Left colon (tissue), 2 donors: Measurements from ENCODE around the gene ZNF219. TPM values are rescaled to one million over a fixed set of nuclear protein-coding genes. Genes with fewer than 3 reads are reported as not detected.

ENCODE experiments used
- ATAC-seq: fragments of 200-7000 bp; cut with Tn5 transposase; one replicate; pipeline ENCODE4 v1.9.1; 2020; ENCODE audit warnings: mild to moderate bottlenecking, moderate library complexity
- DNase-seq, 2 donors: peaks; one replicate each; pipeline ENCODE4 v3.0.0-alpha.2; 2020
- intact Hi-C, 2 donors: fragments of 100-400 bp; cut with DNase I in 1 of 2; cut with micrococcal nuclease in 1 of 2; formaldehyde crosslinking; loops; one replicate each; pipeline versions ENCODE4 v1.11.2 to v1.14.0; 2022; cut with DNase I, micrococcal nuclease
- long read RNA-seq: library from polyadenylated mRNA; unstranded; transcript quantifications from one replicate; pipeline ENCODE4 v2.0.0, GENCODE V29; 2021
- total RNA-seq, 2 donors: library from RNA; stranded (reverse); fragmentation: NEBNext Ultra II Directional; extraction: Animal tissue kit (Norgen Biotek cat#: 25700); gene quantifications; one replicate each; pipeline ENCODE4 v1.2.1, GENCODE V29; 2021
- donor health status: DM: no; HTN: no; CAD: no.
- donor health status: DM: yes; HTN: yes; CAD: no.

The ZNF219 gene
- total RNA-seq = 10 to 100 TPM; 51.1 to 53.7 TPM
- long read RNA-seq, partial matches to known transcripts = 295 of 315 reads
- long read RNA-seq, other reads (novel, unspliced or antisense) = 16 of 315 reads

GRCh38 chr14:21098076-21098891 lies at the start of gene ZNF219:
ZNF219 (minus strand) TSS chr14:21098655; CDS start chr14:21093591, 5,064 bp downstream.
- ATAC-seq (peak; percentile 42), DNase-seq (peak; percentile 79 to 80)
- intact Hi-C loops = loop anchor here (5.0 to 10.0 kb wide), 2 partner anchors 76 to 83 kb away; no protein-coding TSS in a partner anchor

DNA sequence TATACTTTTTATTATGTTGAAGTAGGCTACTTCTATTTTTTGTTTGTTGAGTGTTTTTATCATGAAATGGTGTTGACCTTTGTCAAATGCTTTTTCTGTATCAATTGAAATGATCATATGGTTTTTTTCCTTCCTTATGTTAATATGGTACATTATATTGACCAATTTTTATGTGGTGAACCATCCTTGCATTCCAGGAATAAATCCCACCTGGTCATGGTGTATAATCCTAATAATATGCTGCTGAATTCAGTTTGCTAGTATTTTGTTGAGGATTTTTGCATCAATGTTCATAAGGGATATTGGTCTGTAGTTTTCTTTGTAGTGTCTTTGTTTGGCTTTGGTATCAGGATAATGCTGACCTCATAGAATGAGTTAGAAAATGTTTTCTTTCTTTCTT lies 47.0 kb upstream of the ZNF219 start:
- no peak for DNase-seq
- no peak for ATAC-seq
- intact Hi-C loops = no loop called here

GRCh38 chr14:21142357-21142756 lies 43.9 kb upstream of the ZNF219 start:
- DNase-seq (no peak), ATAC-seq (no peak)
- intact Hi-C loops = no loop called here

- DNase-seq = no peak
- no peak for ATAC-seq
- intact Hi-C loops = no loop called here
These were observed 37.6 kb upstream of the ZNF219 start for GRCh38 chr14:21136024-21136423.

DNA sequence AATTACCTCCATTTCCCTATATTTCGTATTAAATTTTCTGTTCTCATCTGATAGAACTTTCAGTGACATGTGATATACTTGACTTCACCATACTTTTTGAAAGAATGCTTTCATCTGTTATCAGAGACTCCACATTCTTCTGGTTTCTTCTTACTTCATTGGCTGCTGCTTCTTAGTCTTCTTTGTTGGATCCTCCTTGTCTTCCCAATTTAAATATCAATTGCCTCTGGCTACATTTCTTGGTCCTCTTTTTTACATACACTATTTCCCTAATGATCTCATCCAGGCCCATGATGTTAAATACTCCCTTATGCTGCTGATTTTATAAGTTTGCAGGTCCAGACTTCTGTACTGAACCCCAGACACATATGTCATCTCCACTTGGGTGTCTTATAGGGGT lies 35.4 kb upstream of the ZNF219 start:
- intact Hi-C loops = no loop called here
- DNase-seq = no peak
- no peak for ATAC-seq

DNA sequence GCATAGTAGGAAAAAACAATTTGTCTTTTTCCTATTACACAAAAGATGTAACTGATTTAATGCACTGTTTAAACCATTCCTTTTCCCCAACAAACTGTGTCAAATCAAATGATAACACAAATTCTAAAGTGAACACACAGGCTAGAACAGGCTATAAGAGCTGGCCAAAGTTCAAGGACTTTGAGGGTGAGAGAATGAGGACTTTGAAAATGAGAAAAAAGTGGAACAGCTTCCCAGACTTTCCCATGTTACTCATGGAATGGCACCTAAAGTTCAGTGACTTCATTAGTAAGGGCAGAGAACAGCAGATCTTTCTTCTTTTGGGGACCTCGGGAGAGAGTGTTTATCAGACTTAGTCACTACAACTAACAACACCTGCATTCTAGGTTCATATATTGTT lies 25.0 kb upstream of the ZNF219 start:
- ATAC-seq (no peak), DNase-seq (no peak)
- intact Hi-C loops = no loop called here

- no peak for ATAC-seq
- intact Hi-C loops = no loop called here
These were observed 22.7 kb upstream of the ZNF219 start for GRCh38 chr14:21121122-21121521.

GRCh38 chr14:21120686-21121085 lies 22.2 kb upstream of the ZNF219 start:
- no peak for ATAC-seq
- DNase-seq = no peak
- intact Hi-C loops = no loop called here

More at GRCh38 chr14:21121122-21121521, 22.7 kb upstream of the ZNF219 start:
- no peak for DNase-seq

DNA sequence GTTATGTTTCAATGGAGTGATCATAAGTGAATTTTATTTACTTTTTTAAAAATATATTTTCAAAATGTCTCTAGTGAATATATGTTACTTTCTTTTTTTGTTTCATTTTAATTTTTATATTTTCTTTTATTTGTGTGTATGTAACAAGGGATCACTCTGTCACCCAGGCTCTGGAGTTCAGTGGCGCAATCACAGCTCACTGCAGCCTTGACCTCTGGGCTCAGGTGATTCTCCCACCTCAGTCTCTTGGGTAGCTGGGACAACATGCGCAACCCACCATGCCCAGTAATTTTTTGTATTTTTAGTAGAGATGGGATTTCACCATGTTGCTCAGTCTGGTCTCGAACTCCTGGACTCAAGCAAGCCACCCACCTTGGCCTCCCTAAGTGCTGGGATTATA lies 20.5 kb upstream of the ZNF219 start:
- intact Hi-C loops = no loop called here
- DNase-seq (no peak), ATAC-seq (no peak)

DNA sequence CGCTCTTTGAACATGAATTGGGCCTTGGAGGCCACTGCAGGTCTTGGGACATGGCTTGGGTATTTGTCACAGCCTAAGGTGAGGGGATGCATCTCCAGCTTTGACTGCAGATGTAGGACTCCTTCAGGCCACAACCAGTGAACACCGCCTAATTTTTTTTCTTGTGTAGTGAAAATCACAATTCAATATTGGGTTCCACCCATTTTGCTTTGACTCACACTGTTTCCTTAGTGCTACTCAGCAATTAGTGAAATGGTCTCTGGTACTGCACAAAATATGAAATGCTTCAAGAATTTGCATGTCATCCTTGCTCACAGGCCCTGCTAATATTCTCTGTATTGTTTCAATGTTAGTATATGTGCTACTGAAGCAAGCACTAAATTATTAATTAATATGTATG lies 14.9 kb upstream of the ZNF219 start:
- intact Hi-C loops = no loop called here
- DNase-seq (no peak), ATAC-seq (no peak)

DNA sequence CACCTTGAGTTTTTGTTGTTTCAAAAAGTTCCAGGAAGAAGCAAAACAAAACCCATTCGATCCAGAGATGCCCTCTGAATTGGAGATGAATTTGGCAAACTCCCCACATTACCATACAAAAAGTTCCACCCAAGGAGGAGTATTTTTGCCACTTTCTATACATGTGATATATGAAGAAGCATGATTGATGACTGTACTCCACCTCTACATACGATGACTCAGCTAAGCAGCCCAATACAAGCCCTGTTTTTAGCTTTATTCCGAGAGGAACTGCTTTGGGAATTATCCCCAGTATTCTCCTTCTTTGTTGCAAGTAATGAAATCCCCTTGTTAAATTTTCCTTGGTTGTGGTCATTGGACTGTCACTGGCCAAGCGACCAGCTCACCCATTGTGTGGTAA lies 13.8 kb upstream of the ZNF219 start:
- no peak for ATAC-seq
- intact Hi-C loops = no loop called here
- no peak for DNase-seq

GRCh38 chr14:21109377-21110138 lies 11.1 kb upstream of the ZNF219 start:
- no peak for DNase-seq
- intact Hi-C loops = loop anchor here in 1 of 2 donors (5.0 kb wide), 2 partner anchors 42 to 97 kb away; no protein-coding TSS in a partner anchor
- ATAC-seq = no peak

DNA sequence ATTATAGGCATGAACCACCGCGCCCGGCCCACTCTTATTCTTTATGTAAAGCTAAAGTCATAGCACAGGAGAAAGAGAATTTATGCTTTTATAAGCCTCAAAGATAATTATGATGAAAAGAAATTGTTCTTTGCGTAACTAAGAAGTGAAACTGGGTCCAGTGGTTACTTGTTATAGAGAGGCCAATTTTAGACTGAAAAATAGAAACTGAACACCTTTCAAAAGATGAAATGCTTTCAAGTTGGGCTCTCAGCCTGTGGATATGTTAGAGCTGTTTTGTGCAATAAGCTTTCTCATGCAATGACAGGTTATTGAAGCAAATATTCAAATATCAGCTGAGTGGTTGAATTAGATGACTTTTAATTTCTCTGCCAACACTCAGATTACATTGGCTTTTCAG lies 10.3 kb upstream of the ZNF219 start:
- intact Hi-C loops = loop anchor here in 1 of 2 donors (5.0 kb wide), 2 partner anchors 41 to 96 kb away; no protein-coding TSS in a partner anchor
- DNase-seq (no peak), ATAC-seq (no peak)

DNA sequence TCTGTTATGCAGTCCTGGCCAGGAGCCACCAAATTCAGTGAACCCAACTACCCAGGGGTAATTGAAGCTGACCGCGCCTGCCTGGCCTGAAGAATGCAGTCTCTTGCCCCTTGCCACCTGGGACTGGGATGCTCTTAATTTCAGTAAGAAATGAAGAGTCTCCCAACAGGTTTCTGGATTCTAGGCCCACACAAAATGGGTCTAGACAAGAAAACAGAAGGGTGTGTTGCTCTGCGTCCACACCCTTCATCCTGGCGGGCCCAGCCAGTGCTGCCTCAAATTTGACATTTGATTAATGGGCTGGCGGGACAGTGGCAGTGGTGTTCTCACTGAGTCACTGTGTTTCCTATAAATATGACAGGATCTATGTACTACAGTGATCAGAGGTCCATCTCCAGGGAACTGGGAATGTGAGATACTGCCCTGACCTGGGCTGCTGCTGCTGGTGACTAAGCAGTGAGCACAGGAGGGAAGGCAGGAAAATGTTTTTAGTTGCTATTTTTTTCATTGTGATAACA lies 8.9 kb upstream of the ZNF219 start:
- intact Hi-C loops = loop anchor here in 1 of 2 donors (5.0 kb wide), 2 partner anchors 40 to 95 kb away; no protein-coding TSS in a partner anchor
- ATAC-seq (no peak), DNase-seq (peak; percentile 31 to 53)

GRCh38 chr14:21106498-21107282 lies 8.2 kb upstream of the ZNF219 start:
- ATAC-seq (peak; percentile 12), DNase-seq (peak; percentile 81 to 90)
- intact Hi-C loops = loop anchor here in 1 of 2 donors (5.0 kb wide), 2 partner anchors 39 to 94 kb away; no protein-coding TSS in a partner anchor

- intact Hi-C loops = loop anchor here in 1 of 2 donors (5.0 kb wide), 2 partner anchors 39 to 94 kb away; no protein-coding TSS in a partner anchor
- no peak for DNase-seq
- no peak for ATAC-seq
These were observed 7.7 kb upstream of the ZNF219 start for GRCh38 chr14:21106176-21106497.

- no peak for ATAC-seq
- intact Hi-C loops = loop anchor here in 1 of 2 donors (5.0 kb wide), 2 partner anchors 38 to 93 kb away; no protein-coding TSS in a partner anchor
- DNase-seq = no peak
These were observed 6.6 kb upstream of the ZNF219 start for GRCh38 chr14:21105095-21105494.

DNA sequence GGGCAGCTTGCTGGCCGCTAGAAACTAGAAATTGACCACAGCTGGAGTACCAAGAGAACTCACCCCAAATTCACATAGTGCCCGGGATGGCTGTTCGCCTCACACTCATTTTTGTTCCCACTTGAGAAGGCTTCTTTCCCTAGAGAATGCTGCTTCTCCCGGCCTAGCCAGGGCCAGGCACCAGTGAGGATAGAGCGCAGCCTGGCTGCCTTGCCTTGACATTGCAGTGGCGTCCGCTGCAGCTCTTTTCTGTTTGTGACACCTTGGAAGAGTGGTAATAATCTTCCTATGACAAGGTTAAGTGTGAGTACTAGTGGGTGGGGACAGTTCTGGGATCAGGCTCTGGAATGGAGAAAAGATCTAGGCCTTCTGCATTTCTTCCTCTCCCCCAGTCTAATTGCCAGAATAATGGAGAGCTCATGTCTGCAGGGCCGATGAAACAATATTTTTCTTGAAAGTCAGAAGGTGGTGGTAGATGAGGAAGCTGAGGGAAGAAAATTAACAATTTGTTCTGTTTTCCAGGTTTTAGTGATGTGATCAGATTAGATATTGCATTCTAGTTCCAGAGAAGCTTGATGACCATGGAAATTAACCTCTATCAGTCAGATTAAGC lies 6.1 kb upstream of the ZNF219 start:
- intact Hi-C loops = loop anchor here in 1 of 2 donors (5.0 kb wide), 2 partner anchors 37 to 92 kb away; no protein-coding TSS in a partner anchor
- DNase-seq = peak; percentile 84
- ATAC-seq = peak; percentile 62
